ENCODE measurements around the gene ETS2.
A peak's percentile ranks its signal among the peaks of the same experiment; 100 is the strongest.
"Not testable (repeated sequence)": the region's sequence is repeated elsewhere in the genome, so short reads cannot be mapped to it uniquely, and the experiment has no call there.

ETS2 gene

GRCh38 chr21:38839328-38840286, 33.9 kb downstream of the ETS2 start:
- peak; percentile 54 for DNase-seq

DNA sequence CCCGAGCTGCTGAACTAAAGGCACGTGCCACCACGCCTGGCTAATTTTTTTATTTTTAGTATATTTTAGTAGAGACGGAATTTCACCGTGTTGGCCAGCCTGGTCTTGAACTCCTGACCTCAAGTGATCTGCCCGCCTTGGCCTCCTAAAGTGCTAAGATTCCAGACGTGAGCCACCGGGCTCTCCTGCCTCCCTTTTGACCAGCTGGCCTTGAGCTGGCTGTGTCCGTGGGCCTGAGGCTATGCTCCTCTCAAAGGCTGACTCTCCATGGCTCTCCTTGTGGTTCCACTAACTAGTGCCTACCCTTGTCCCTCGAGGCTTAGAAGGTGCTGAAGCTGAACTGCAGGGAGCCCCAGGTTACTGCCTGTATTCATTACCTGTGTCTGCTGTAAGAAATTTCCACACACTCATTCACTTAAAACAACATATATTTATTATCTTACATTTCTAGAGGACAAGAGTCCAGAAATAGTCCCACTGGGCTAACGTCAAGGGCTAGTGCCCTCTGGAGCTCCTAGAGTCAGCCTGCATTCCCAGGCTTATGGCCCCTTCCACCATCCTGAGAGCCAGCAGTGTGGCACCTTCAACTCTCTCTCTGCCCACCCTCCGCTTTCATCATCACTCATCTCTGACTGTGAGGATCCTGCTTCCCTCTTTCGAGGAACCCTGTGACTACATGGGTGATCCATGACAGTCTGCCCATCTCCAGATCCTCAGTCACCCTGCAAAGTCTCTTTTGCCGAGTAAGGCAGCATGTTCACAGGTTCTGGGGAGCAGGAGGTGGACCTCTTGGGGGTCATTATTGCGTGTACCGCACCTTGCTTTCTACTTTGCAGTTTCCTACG, 34.9 kb downstream of the ETS2 start:
- DNase-seq = no peak

- no peak for DNase-seq
Measured at GRCh38 chr21:38841472-38841871, 35.7 kb downstream of the ETS2 start.

GRCh38 chr21:38842079-38842478, 36.4 kb downstream of the ETS2 start:
- DNase-seq = no peak

DNA sequence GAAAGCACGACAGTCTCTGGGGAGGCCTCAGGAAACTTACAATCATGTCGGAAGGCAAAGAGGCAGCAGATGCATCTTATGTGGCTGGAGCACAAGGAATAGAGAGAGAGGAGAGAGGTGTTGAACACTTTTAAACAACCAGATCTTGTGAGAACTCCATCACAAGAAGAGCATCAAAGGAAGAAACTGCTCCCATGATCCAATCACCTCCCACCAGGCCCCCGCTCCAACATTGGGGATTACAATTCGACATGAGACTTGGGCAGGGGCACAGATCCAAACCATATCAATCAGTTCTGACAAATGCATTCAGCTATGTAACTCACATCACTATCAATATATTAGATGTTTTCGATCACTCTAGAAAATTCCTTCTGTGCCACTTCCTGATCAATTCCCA, 37.6 kb downstream of the ETS2 start:
- DNase-seq = no peak

- DNase-seq = no peak
Measured at GRCh38 chr21:38843806-38844503, 38.2 kb downstream of the ETS2 start.

DNA sequence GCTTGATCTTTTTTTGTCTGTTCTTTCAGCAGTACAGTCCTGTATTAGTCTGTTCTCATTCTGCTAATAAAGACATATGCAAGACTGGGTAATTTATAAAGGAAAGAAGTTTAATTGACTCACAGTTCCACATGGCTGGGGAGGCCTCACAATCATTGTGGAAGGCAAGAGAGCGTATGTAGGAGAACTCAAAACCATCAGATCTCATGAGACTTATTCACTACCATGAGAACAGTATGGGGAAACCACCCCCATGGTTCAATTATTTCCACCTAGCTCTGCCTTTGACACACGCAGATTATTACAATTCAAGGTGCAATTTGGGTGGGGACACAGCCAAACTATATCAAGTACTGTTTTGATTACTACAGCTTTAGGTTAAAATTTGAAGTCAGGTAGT, 39.6 kb downstream of the ETS2 start:
- DNase-seq = not testable (repeated sequence)

- no peak for DNase-seq
Measured at GRCh38 chr21:38847556-38847955, 41.8 kb downstream of the ETS2 start.

DNA sequence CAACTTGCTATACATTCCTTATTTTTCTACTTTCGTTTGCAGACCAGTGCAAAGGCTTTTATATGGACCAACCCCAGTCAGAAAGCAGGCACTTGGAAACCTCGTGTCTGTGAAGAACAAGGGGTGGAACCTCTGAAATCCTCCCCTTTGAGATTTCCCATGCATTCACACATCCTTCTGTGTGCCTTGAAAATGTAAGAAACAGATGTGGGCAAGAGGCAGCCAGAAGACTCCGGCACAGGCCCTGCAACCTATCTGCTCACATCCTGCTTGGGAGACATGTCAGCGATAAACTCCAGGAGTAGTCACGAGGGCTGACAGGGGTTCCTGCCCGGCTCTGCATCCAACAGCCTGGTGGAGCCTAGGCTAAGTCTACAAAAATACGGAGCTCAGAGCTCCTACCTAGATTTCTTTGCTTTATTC, 42.5 kb downstream of the ETS2 start:
- DNase-seq = no peak

DNA sequence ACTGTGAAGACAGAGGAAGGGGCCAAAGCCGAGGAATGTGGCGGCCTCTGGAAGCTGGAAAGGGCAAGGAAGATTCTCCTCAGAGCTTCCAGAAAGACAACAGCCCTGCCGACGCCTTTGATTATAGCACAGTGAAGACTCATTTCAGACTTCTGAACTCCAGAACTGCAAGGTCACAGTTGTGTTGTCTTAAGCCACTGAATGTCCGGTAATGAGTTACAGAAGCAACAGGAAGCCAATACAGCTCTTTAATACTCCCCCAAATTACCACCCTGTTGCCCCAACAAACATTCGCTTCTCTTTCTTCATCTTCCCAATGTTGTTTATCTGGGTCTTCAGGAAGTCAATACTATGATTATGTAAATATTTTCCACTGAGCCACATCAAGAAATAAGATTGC, 44.0 kb downstream of the ETS2 start:
- DNase-seq = no peak

DNA sequence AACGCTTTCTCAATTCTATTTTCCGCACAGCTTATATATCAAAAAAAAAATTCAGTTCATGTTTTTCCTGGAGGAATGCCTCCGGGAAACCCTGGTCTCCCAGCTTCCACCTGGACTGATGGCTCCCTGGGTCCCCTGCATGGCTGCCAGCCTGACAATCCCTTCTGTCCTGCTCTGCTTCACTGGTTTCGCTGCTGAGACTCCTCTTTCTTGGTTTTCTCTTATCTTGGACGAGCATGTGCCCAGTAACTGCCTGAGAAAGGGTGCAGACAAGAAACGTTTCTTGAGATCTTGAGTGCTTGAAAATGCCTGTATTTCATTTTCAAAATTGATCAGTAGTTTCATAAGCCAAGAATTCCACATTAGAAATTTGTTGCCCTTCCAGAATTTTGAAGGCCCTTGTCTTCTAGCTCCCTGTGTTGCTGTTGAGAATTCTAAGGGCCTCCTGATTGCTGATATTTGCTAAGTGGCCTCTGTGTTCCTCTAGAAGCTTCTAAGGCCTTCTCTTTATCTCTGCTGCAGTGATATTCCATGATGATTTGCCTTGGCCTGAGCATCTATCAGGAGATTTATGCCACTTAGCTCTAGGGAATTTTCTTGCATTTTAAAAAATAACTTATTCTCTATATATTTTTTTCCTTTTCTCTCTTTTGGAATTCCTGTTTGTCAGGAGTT, 44.7 kb downstream of the ETS2 start:
- no peak for DNase-seq

GRCh38 chr21:38851101-38851500, 45.4 kb downstream of the ETS2 start:
- DNase-seq = no peak

DNA sequence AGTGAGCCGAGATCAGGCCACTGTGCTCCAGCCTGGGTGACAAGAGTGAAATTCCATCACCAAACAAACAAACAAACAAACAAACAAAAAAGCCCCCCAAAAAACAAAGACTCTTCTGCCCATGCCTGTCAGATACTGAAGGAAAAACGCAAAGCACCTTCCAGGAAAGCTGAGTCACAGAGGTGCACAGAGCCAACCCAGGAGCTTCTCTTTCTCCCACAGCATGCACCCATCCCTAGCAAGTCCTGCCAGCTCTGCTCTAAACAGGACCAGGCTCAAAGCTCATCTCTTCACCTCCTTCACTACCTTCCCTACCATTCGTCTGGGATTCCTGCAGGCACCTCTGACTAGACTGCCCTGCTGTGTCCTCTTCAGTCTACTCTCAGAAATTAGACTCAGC, 46.5 kb downstream of the ETS2 start:
- no peak for DNase-seq

DNA sequence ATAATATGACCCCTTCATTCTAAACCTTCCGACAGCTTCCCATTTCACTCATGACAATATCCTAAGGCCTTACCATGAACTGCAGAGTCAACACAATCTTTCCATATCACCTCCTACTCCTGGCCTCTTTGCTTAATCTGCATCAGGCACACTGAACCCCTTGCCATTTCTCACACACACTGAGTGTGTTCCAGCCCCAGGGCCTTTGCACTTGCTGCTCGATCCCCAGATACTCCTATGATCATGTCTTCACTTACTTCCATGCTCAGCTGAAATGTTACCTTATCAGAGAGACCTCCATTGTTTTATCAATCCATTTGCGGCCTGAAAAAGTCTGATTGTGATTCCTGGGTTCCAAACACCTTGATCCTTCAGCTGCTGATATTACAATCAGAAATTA, 47.0 kb downstream of the ETS2 start:
- DNase-seq = no peak

GRCh38 chr21:38853421-38853919, 47.7 kb downstream of the ETS2 start:
- DNase-seq = no peak

DNA sequence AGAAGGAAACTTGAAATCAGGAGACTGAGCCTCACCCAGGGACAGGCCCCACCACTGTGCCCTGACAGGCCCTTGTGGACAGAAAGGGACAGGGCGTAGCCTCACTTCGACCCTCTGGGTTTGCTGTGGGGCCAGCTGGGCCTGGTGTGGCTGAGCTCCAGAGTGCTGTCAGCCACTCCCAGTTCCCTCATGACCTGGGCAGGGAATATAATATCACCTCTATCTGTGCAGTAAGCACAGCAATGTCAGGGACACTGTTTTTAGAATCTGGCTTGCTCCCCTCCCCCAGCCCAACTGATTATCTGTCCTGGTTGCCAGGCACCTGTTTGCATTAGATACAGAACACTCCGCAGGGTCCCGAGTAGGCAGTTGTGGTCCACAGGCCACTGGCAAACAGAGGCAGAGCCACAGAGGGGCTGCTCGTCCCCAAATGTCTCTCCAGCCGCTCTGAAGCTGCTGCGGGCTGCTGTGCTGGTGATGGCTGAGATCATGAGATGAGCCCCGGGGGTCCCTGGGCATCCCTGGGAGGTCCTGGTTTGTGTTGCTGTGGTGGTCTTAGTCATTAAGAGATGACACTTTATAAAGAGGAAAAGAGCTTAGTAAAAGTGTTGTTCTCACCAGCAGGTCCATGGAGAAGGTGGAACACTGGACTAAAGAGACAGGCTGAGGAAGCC, 51.6 kb downstream of the ETS2 start:
- no peak for DNase-seq

DNA sequence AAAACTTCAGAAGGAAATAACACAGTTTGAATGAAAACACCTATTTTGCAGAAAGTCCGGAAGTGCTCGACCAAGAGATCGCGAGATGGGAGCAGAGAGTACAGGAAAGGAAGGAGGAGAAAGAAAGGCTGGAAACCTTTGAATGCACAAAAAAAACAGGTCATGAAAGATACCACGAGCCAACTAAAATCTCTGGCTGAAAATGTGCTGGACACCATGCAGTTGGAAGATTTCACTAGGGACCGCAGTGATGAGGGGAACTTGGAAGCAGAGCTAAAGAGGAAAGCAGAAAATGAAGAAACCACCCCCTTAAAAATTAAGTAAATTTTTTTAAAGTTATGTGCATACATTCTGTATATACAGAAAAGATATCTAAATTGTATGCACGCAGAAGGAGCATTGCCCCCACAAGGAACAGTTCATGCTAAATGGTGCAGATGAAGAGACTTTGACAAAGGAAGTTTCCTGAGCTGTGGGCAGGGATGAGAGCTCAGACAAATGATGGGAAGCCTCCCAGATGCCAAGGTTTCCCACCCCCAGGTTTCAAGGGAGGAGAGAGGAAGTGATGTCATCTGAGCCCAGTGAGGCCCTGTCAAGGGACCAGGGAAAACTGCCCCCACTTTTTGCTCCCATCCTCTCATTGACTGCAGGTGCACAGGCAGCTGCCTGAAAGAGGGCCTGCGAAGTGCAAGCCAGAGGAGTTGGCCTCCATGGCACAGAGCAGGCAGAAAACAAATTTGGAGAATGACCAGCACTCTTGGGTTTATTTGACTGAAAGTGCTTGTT, 52.5 kb downstream of the ETS2 start:
- no peak for DNase-seq

DNA sequence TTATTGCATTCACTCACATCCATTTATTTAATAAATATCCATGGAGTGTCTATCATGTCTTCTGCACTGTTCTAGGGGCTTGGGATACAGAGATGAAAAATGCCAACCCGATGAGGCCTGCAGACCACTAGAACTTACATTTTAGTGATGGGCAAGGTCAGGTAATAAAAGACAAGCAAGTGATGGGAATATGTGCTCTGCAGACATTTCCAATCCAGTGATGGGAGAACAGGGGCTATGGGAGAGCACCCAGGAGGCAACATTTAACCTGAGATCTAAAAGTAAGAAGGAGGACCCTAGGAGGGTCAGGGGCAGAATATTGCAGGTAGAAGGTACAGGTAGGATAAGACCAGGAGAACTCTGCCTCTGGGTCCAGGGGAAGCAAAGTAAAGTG, 53.1 kb downstream of the ETS2 start:
- no peak for DNase-seq

- DNase-seq = no peak
Measured at GRCh38 chr21:38859852-38860251, 54.1 kb downstream of the ETS2 start.

GRCh38 chr21:38861056-38861455, 55.3 kb downstream of the ETS2 start:
- no peak for DNase-seq
